K562 (cell line): ENCODE measurements around the gene ZNF407. TPM values are rescaled to one million over a fixed set of nuclear protein-coding genes. Genes with fewer than 3 reads are reported as not detected.

Experiments used
- ATAC-seq: fragments of 200-7000 bp; cut with Tn5 transposase; 3 replicates; pipeline ENCODE4 v1.9.1; 2020; ENCODE audit warnings: moderate library complexity
- BruUV-seq: library from RNA; stranded (reverse); fragments of 400-500 nt; replicated peaks from 2 replicates; lab custom pipeline; 2021; lab: Mats Ljungman, UMichigan
- CTCF ChIA-PET: fragments of 300-600 bp; formaldehyde crosslinking; extraction: SDS; loops from one replicate; lab custom pipeline; 2021; ENCODE audit warnings: low intra/inter-chr PET ratio; lab: Yijun Ruan, JAX
- POLR2A ChIA-PET: fragments of 300-600, 350-650 bp; sonication (Branson Sonifier 250); formaldehyde crosslinking; extraction: SDS; loops from one replicate; lab custom pipeline; 2021; ENCODE audit warnings: antibody characterized with exemption, inconsistent platforms; lab: Yijun Ruan, JAX
- DNase-seq, 4 experiments: peaks; one replicate each; pipeline versions ENCODE4 v3.0.0 to v3.0.0-alpha.2; 2011 to 2018; ENCODE audit warnings: low spot score in 3 of 4, mixed read lengths in 3 of 4; ENCODE audit errors: extremely low read depth in 1 of 4
- FAIRE-seq: peaks from 2 replicates; lab custom pipeline; 2011; peaks lifted over from hg19 to GRCh38; lab: Jason Lieb, UNC
- H2AFZ ChIP-seq: 2 replicates; pipeline ENCODE4 v1.6.0; 2011; ENCODE audit warnings: low read depth, low read length, control low read depth, inconsistent platforms
- H3K27ac ChIP-seq: fragments of 200-600 bp; 3 replicates; pipeline ENCODE4 v1.8.0; 2011; ENCODE audit warnings: low read depth, mild to moderate bottlenecking, control low read depth, inconsistent platforms, low read length, moderate library complexity, mixed read lengths; ENCODE audit errors: extremely low read depth
- H3K27me3 ChIP-seq, 2 experiments: fragments of 300-600 bp in 1 of 2; 2 replicates in 1 of 2; 3 replicates in 1 of 2; pipeline versions ENCODE4 v1.6.0 to v1.8.0; 2011; ENCODE audit warnings: inconsistent platforms in 2 of 2, low read length in 2 of 2, mild to moderate bottlenecking in 1 of 2, mixed read lengths in 1 of 2, moderate library complexity in 1 of 2; ENCODE audit not compliant: control insufficient read depth in 2 of 2, insufficient read depth in 2 of 2
- H3K36me3 ChIP-seq: fragments of 300-600 bp; 3 replicates; pipeline ENCODE4 v1.8.0; 2011; ENCODE audit warnings: mild to moderate bottlenecking, low read length, inconsistent platforms; ENCODE audit not compliant: control insufficient read depth, insufficient read depth
- H3K4me1 ChIP-seq, 2 experiments: fragments of 200-600 bp in 1 of 2; replicated peaks in 1 of 2; 2 replicates in 1 of 2; 3 replicates in 1 of 2; pipeline versions ENCODE4 v1.5.1 to v1.8.0; 2011; ENCODE audit warnings: inconsistent platforms in 2 of 2, low read length in 2 of 2, mild to moderate bottlenecking in 1 of 2, mixed read lengths in 1 of 2, moderate library complexity in 1 of 2; ENCODE audit not compliant: control insufficient read depth in 2 of 2, insufficient read depth in 2 of 2
- H3K4me2 ChIP-seq: 2 replicates; pipeline ENCODE4 v1.6.1; 2011; ENCODE audit warnings: low read length, control low read depth, inconsistent platforms, mixed read lengths; ENCODE audit not compliant: insufficient read depth
- H3K4me3 ChIP-seq: fragments of 200-600 bp; sonication (generic), shearing (Covaris generic); 2 replicates; pipeline ENCODE4 v1.5.1; 2016; ENCODE audit warnings: control low read depth, inconsistent platforms
- H3K79me2 ChIP-seq: fragments of 200-600 bp; 3 replicates; pipeline ENCODE4 v1.8.0; 2011; ENCODE audit warnings: low read length, inconsistent platforms; ENCODE audit not compliant: control insufficient read depth, insufficient read depth
- H3K9ac ChIP-seq, 2 experiments: 2 replicates each; pipeline versions ENCODE4 v1.6.0 to v1.6.1; 2011; ENCODE audit warnings: low read depth in 2 of 2, low read length in 2 of 2, control low read depth in 1 of 2, inconsistent platforms in 1 of 2, mild to moderate bottlenecking in 1 of 2, mixed read lengths in 1 of 2; ENCODE audit not compliant: insufficient read depth in 1 of 2
- H3K9me1 ChIP-seq: one replicate; pipeline ENCODE4 v1.6.0; 2011; ENCODE audit warnings: inconsistent platforms, mild to moderate bottlenecking, low read length, moderate library complexity; ENCODE audit not compliant: control insufficient read depth, insufficient read depth
- H3K9me3 ChIP-seq: replicated peaks from 2 replicates; pipeline ENCODE4 v1.5.1; 2011; ENCODE audit warnings: low read depth, low read length, inconsistent platforms; ENCODE audit not compliant: control insufficient read depth, insufficient read depth
- H4K20me1 ChIP-seq: replicated peaks from 2 replicates; pipeline ENCODE4 v1.6.1; 2011; ENCODE audit warnings: low read length, inconsistent platforms, mixed read lengths; ENCODE audit not compliant: control insufficient read depth, insufficient read depth
- CC2D1A ChIP-seq: fragments of 450-650 bp; IDR thresholded peaks from 2 replicates; pipeline ENCODE4 v1.6.1; 2017; ENCODE audit warnings: mild to moderate bottlenecking
- CLOCK ChIP-seq: fragments of 250-450 bp; sonication (Bioruptor Pico); IDR thresholded peaks from 2 replicates; pipeline ENCODE4 v1.4.0; 2020; ENCODE audit warnings: mild to moderate bottlenecking, moderate library complexity, borderline replicate concordance
- HDAC2 ChIP-seq: fragments of 450-650 bp; IDR thresholded peaks from 2 replicates; pipeline ENCODE4 v1.6.1; 2016; ENCODE audit warnings: mild to moderate bottlenecking
- MXD1 ChIP-seq: fragments of 250-450 bp; sonication (Bioruptor Pico); IDR thresholded peaks from 2 replicates; pipeline ENCODE4 v1.8.0; 2021; ENCODE audit warnings: borderline replicate concordance, mild to moderate bottlenecking, moderate library complexity; ENCODE audit not compliant: poor library complexity, severe bottlenecking
- POLR2AphosphoS5 ChIP-seq: IDR thresholded peaks from 2 replicates; pipeline ENCODE4 v1.6.1; 2011; ENCODE audit warnings: mild to moderate bottlenecking, low read depth, low read length, moderate library complexity; ENCODE audit not compliant: control insufficient read depth, insufficient read depth
- PRMT5 ChIP-seq: sonication (generic); formaldehyde crosslinking; IDR thresholded peaks from 2 replicates; pipeline ENCODE4 v1.5.0; 2020; ENCODE audit warnings: missing genetic modification reagents
- SRSF9 ChIP-seq: fragments of 200-400 bp; formaldehyde crosslinking; IDR thresholded peaks from 2 replicates; pipeline ENCODE4 v1.6.1; 2017; ENCODE audit warnings: low read depth, low read length, borderline replicate concordance
- TRIM25 ChIP-seq: fragments of 450-650 bp; IDR thresholded peaks from 2 replicates; pipeline ENCODE4 v1.7.0; 2016; ENCODE audit warnings: borderline replicate concordance
- ZNF239 ChIP-seq: fragments of 250-450 bp; sonication (Bioruptor Pico); IDR thresholded peaks from 2 replicates; pipeline ENCODE4 v1.4.0; 2020; ENCODE audit warnings: mild to moderate bottlenecking
- ZNF609 ChIP-seq: sonication (generic); formaldehyde crosslinking; IDR thresholded peaks from 2 replicates; pipeline ENCODE4 v1.8.1; 2023; ENCODE audit warnings: missing genetic modification reagents, mild to moderate bottlenecking, borderline replicate concordance
- ZNF644 ChIP-seq: fragments of 200-800 bp; sonication (Bioruptor generic); IDR thresholded peaks from 2 replicates; pipeline ENCODE4 v1.6.1; 2016; ENCODE audit warnings: low read depth, missing genetic modification characterization, missing compliant biosample characterization
- WGBS: fragments of 100-300 bp; shearing (Covaris generic); methylation state at CpG from one replicate; pipeline ENCODE4 v1.1.6; 2016; ENCODE audit warnings: low coverage, mixed read lengths; ENCODE audit not compliant: insufficient coverage; ENCODE audit errors: missing lambda C conversion rate; 5-methylcytosine and 5-hydroxymethylcytosine counted together
- in situ Hi-C: fragments of 300-500 bp; cut with MboI; formaldehyde crosslinking; loops from 4 replicates; pipeline ENCODE4 v1.15.0; 2018; ENCODE audit warnings: inconsistent platforms, mixed read lengths
- intact Hi-C: fragments of 100-400 bp; cut with micrococcal nuclease; formaldehyde crosslinking; loops from 2 replicates; pipeline ENCODE4 v1.14.2; 2022
- polyA plus RNA-seq, 8 experiments: library from polyadenylated mRNA; depleted of rRNA in 4 of 8; stranded (reverse) in 5 of 8; unstranded in 3 of 8; fragments of >200 nt; fragmentation: Nextera tagmentation in 2 of 8; fragmentation: Illumina TruSeq in 1 of 8; extraction: Ambion mirVana in 2 of 8; extraction: Trizol in 1 of 8; gene quantifications; 2 replicates each; pipeline versions ENCODE4 v1.2.1 to v1.2.3, GENCODE V29; 2011 to 2014; ENCODE audit warnings: inconsistent platforms in 1 of 8, missing spikeins in 1 of 8
- total RNA-seq, 7 experiments: library from RNA; depleted of rRNA in 6 of 7; stranded (reverse); fragments of >200 nt in 6 of 7; fragmentation: Illumina TruSeq in 2 of 7; extraction: Trizol in 2 of 7; gene quantifications; 2 replicates each; pipeline versions ENCODE4 v1.2.1 to v1.2.3, GENCODE V29; 2011 to 2021; ENCODE audit warnings: low replicate concordance in 1 of 7

The ZNF407 gene
- total and polyA plus RNA-seq, 9 of the 15 experiments (the other 6 are each of a cell fraction or from before 2014, with no cell fraction given): 0.21 to 5.4 (median 2.3) TPM

GRCh38 chr18:74892066-74892627, 294.5 kb downstream of the ZNF407 start (continued):
- TF ChIP-seq MXD1 (no peak), ZNF644 (tag) (no peak), POLR2AphosphoS5 (no peak), SRSF9 (no peak), ZNF239 (CRISPR knock-in tag) (no peak), HDAC2 (no peak)

- Histone ChIP-seq H3K36me3 (no peaks in the 10 kb centered on the region), H3K27ac (no peak overlapping the region), H3K9me1 (no peaks in the 10 kb centered on the region), H2AFZ (no peak overlapping the region), H3K27me3 (no peaks in the 10 kb centered on the region), H3K79me2 (no peaks in the 10 kb centered on the region), H3K9me3 (no peaks in the 10 kb centered on the region), H3K4me1 (no peaks in the 10 kb centered on the region), H4K20me1 (no peaks in the 10 kb centered on the region), H3K4me2 (no peak overlapping the region), H3K4me3 (no peak overlapping the region), H3K9ac (no peak overlapping the region)
- no peak for ATAC-seq
- no peak for DNase-seq
- no peak for FAIRE-seq
- intact Hi-C loops: loop anchor here (10.0 kb wide), 1 partner anchor 579 kb away; no protein-coding TSS in a partner anchor
- in situ Hi-C loops: no loop called here
- BruUV-seq: no TSS peak
- WGBS: 86% methylated on average over 1 of the region's 1 CpG
- ChIA-PET CTCF (no interaction called here), POLR2A (no interaction called here)
- TF ChIP-seq PRMT5 (no peak), CLOCK (CRISPR knock-in tag) (no peak), CC2D1A (no peak), TRIM25 (no peak), ZNF609 (CRISPR knock-in tag) (no peak)
Observed at GRCh38 chr18:74895686-74896085, 298.0 kb downstream of the ZNF407 start.
